VCaP (cell line): ENCODE results near the gene USP16.

ENCODE experiments used
- H3K27ac ChIP-seq: fragments of 450-650 bp; 2 replicates; pipeline ENCODE4 v1.5.1; 2017
- CTCF ChIP-seq: fragments of 450-650 bp; conservative IDR thresholded peaks from 2 replicates; pipeline ENCODE4 v1.5.1; 2017; ENCODE audit warnings: mild to moderate bottlenecking, moderate library complexity

USP16 gene

DNA sequence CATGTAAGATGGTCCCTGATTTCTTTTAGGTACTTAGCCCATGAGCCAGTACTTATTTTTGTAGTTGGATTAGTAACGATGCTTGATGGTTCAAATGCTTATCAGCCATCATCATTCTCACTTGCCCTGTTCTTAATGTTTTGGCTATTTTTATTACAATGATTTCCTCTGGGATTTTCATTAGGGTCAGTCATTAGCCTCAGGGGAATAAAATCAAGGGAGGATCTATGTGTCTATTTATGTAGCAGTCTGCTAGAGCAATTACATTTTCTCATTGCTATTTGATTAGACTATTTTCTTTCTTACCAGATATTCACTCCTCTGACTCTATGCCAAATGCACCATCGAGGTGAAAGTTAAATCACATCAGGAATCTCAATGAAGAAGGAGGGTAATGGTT lies 59.9 kb downstream of the USP16 start:
- TF ChIP-seq CTCF: no peak
- H3K27ac ChIP-seq: no peak overlapping the region

DNA sequence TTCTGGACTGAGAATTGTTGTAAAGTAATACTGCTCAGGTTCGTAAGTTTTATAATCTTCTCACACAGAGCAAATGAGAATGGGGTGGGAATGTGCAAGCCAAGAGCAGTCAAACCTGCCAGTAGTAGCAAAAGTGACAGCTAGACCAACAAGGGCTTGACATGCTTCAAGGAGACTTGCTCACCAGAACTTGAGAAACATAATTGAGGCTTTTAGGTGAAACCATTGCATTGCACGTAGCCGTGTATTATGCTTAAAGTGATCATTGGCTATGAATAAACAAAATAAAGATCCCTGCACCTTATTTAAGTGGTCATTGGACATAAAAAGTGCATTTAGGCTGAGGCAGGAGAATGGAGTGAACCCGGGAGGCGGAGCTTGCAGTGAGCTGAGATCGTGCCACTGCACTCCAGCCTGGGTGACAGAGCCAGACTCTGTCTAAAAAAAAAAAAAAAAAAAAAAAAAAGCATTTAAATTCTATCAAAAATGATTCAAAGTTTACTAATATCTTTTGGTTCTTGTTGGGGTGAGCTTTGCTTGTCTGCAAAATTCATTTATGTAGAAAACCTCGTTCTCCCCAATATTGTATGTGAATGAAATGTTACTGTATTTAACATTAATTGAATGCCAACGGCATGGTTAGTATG lies 60.8 kb downstream of the USP16 start:
- no peak for TF ChIP-seq CTCF
- no peak overlapping the region for H3K27ac ChIP-seq

DNA sequence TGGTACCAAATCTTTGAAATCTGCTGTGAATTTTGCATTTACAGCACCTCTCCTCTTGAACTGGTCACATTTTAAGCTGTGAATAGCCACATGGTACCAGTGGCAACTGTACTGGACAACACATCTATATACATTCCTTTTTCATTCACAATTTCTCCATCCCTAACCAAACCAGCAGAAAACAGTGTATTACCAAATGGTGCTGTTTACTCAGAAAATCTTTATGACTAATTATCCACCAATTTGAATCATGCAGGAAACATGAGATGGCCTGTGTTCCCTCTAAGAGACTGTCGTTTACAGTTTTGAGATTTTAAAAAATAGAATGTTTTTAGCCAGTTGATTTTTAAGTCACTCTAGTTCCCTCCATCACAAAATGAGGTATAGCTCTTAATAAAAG lies 66.6 kb downstream of the USP16 start:
- H3K27ac ChIP-seq: no peak overlapping the region
- TF ChIP-seq CTCF: no peak

- H3K27ac ChIP-seq: no peak overlapping the region
- TF ChIP-seq CTCF: no peak
Measured at GRCh38 chr21:29092102-29092959, 67.9 kb downstream of the USP16 start.

DNA sequence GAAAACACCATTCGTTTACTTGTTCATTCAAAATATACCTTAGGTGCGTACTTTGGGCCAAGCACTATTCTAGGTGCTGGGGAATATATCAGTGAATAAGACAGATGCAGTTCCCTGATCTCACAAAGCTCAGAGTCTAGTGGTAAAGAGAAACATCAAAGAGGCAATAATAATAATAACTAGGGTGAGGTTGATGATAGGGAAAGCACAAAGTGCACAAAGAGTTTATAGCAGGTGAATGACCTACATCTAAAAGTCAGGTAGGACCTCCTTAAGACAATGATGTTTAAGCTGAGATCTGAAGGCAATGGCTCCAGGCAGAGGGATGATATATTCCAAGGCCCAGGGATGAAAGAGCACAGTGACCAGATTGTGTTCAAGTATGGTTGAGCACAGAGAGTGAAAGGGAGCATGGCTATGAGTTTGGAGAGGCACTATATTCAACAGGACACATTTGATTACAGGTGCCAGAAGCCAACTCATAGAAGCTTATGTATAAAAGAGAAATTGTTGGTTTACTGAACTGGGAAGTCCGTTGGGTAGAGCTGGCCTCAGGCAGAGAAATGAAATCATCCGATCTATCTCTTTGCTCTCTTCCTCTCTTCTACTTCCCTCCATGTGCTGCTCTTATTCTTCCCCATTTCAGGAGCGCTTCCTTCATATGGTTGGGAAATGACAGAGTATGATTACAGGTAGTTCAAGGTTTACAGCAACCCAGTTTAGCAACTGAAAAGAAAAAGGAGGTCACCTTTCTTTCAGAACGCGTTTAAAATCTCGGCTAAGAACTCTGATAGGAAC lies 71.9 kb downstream of the USP16 start:
- H3K27ac ChIP-seq: no peak overlapping the region
- no peak for TF ChIP-seq CTCF

GRCh38 chr21:29098156-29098555 lies 73.7 kb downstream of the USP16 start:
- no peak overlapping the region for H3K27ac ChIP-seq
- TF ChIP-seq CTCF: no peak

DNA sequence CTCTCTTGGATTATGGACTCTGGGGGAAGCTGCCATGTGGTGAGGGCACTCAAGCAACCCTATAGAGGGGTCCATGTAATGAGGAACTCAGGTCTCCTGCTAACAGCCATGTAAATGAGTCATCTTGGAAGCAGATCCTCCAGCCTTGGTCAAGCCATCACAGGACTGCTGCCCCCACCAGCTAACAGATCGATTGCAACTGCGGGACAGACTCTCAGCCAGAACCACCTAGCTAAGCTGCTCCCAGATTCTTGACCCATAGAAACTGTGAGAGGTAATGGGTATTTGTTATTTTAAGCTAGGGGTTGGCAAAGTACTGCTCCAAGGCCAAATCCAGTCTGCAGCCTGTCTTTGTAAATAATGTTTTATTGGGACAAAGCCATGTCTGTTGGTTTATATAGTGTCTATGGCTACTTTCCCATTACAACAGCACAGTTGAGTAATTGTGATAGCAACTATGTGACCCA lies 78.4 kb downstream of the USP16 start:
- H3K27ac ChIP-seq: no peak overlapping the region
- TF ChIP-seq CTCF: no peak
